NCI-H187 (cell line): ENCODE measurements around the gene ABCC10.
"Not testable (repeated sequence)": the region's sequence is repeated elsewhere in the genome, so short reads cannot be mapped to it uniquely, and the experiment has no call there.

Source experiments
- DNase-seq, 2 experiments: peaks; one replicate each; lab custom pipeline; 2025; lab: John Stamatoyannopoulos, UW

ABCC10 gene

GRCh38 chr6:43444582-43444981, 17.2 kb downstream of the ABCC10 start:
- no peak for DNase-seq

DNA sequence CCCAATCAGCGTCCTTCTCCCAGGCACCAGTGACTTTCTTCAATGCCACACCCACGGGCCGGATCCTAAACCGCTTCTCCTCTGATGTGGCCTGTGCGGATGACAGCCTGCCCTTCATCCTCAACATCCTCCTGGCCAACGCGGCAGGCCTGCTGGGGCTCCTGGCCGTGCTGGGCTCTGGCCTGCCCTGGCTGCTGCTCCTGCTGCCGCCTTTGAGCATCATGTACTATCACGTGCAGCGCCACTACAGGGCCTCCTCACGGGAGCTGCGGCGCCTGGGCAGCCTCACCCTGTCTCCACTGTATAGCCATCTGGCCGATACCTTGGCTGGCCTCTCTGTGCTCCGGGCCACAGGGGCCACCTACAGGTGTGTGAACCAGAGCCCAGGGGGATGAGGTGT, 18.2 kb downstream of the ABCC10 start:
- DNase-seq, result no peak

- DNase-seq, result no peak
Measured at GRCh38 chr6:43447604-43448003, 20.3 kb downstream of the ABCC10 start.

GRCh38 chr6:43448916-43449315, 21.6 kb downstream of the ABCC10 start:
- no peak for DNase-seq

DNA sequence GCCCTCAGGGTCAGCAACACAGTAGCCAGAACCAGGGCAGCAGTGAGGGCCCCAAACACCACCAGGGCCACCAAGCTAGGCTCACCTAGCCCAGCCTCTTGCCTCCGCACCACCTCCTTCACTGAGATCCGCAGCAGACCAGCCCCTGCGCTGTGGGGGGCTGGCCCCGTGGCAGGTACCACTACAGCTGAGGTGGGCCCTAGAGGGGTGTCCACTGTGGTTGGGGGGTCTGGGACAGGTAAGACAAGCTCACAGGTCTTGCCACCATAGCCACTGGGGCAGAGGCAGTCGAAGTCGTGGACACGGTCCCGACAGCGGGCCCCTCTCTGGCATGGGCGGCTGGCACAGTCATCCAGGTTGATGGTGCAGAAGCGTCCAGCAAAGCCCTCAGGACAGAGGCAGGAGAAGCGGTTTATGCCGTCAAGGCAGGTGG, 23.4 kb downstream of the ABCC10 start:
- no peak for DNase-seq

- DNase-seq, result no peak
Measured at GRCh38 chr6:43451348-43451747, 24.0 kb downstream of the ABCC10 start.

GRCh38 chr6:43451939-43452338, 24.6 kb downstream of the ABCC10 start:
- no peak for DNase-seq

- DNase-seq, result no peak
Measured at GRCh38 chr6:43452896-43453295, 25.6 kb downstream of the ABCC10 start.

GRCh38 chr6:43453831-43454230, 26.5 kb downstream of the ABCC10 start:
- DNase-seq, result no peak

DNA sequence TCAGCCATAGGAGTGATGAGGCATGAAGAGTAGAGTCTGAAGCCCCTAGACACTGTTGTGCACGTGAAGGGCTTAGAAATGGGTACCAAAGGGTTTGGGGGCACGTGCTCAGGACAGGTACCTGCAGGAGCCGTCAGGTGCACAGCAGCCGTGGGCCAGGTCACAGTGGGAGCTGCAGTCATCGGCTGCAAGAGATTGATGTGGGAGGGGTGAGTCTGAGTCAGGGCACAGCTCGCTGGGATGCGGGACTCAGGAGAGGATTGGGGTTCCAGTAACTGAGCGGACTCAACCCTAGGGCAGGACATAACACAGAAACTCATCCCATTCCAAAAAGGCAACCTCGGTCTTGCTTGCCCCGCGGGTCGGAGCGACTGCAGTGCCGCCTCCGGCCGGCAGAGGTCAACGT, 27.0 kb downstream of the ABCC10 start:
- DNase-seq, result no peak

- DNase-seq, result peak in 1 of 2 experiments; percentile 22
Measured at GRCh38 chr6:43454696-43455530, 27.6 kb downstream of the ABCC10 start.

- DNase-seq, result peak in 1 of 2 experiments; percentile 2
Measured at GRCh38 chr6:43455531-43456428, 28.4 kb downstream of the ABCC10 start, which contains the start of gene DLK2. Gene DLK2, minus strand, starts transcription at chr6:43455548. Its CDS starts 723 bp downstream, at chr6:43454825.

GRCh38 chr6:43457643-43458042, 30.3 kb downstream of the ABCC10 start:
- DNase-seq, result no peak

DNA sequence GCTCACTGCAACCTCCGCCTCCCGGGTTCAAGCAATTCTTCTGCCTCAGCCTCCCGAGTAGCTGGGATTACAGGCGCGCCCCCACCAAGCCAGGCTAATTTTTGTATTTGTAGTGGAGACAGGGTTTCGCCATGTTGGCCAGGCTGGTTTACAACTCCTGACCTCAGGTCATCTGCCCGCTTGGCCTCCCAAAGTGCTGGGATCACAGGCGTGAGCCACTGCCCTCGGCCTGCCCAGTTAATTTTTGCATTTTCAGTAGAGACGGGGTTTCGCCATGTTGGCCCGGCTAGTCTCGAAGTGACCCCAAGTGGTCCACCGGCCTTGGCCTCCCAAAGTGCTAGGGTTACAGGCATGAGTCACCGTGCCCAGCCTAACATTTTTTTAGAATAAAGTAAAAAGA, 30.8 kb downstream of the ABCC10 start:
- not testable (repeated sequence) for DNase-seq

DNA sequence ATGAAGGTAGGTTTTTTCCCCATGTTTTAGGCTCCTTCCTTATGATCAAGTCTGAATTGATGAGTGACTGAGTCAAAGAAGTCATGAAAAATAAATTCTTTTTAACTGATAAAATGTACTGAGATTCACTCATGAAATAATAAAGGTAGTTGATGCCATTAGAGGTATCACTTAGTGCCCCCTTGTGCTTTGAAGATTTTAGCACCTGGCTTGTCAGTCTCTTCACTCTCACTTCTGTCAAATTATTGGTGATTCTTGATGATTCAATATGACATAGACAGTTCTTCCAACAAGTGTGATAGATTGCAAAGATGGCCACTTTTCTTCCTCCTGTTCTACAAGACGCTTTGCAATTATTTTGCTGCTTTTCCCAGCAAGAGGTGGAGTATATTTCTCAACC, 32.2 kb downstream of the ABCC10 start:
- DNase-seq, result no peak

DNA sequence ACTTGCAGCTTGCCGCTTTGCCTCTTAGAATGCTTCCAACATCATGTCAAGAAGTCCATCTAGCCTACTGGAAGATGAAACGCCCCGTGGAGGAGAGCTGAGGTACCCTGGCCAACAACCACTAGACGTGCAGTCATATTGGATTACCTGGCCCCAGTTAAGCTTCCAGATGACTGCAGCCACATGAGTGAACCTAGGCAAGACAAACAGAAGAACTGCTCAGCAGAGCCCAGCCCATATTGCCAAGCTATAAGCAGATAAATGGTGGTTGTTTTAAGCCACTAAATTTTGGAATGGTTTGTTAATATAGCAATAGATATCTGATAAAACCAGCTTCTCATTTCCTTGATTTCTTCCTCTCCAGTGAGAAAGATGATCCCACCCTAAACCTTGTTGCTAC, 32.7 kb downstream of the ABCC10 start:
- no peak for DNase-seq

GRCh38 chr6:43461936-43462335, 34.6 kb downstream of the ABCC10 start:
- no peak for DNase-seq

- no peak for DNase-seq
Measured at GRCh38 chr6:43464337-43464736, 37.0 kb downstream of the ABCC10 start.

GRCh38 chr6:43465948-43466347, 38.6 kb downstream of the ABCC10 start:
- DNase-seq, result no peak

DNA sequence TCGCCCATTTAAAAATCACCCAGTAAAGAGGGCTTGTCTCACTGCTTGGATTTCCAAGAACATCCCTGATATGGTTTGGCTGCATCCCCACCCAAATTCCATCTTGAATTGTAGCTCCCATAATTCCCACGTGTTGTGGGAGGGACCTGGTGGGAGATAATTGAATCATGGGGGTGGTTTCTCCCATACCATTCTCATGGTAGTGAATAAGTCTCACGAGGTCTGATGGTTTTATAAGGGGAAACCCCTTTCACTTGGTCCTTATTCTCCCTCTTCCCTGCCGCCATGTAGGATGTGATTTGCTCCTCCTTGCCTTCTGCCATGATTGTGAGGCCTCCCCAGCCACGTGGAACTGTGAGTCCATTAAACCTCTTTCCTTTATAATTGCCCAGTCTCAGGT, 39.9 kb downstream of the ABCC10 start:
- DNase-seq, result not testable (repeated sequence)

DNA sequence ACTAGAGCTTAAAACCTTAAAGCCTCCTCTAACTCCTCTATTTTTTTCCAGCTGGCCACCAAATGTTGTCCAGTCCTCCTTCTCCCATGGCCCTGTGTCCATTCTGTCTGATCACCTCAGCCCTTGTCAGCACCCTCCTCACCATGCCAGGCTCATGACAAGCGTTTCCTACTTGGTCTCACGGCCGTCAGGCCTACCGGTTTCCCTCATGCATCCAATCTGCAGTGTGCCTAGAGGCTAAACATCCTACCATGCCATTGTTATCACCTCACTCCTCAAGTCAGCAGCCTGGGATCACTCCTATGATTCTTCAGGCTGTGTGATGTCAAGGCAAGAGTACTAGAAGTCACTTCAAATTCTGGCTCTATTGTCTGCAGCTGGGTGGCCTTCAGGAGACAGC, 40.4 kb downstream of the ABCC10 start:
- no peak for DNase-seq

GRCh38 chr6:43468240-43468639, 40.9 kb downstream of the ABCC10 start:
- DNase-seq, result no peak
